GM08714 (cell line): ENCODE measurements around the gene DGKE.

ENCODE experiments used
- H3K4me3 ChIP-seq: fragments of 200-500 bp; sonication (Bioruptor generic); 2 replicates; pipeline ENCODE4 v1.5.1; 2014; ENCODE audit warnings: mild to moderate bottlenecking, low read length, inconsistent platforms
- ZNF274 ChIP-seq: IDR thresholded peaks from 2 replicates; pipeline ENCODE4 v1.6.1; 2012; ENCODE audit warnings: mild to moderate bottlenecking, low read depth, low read length

DGKE gene

DNA sequence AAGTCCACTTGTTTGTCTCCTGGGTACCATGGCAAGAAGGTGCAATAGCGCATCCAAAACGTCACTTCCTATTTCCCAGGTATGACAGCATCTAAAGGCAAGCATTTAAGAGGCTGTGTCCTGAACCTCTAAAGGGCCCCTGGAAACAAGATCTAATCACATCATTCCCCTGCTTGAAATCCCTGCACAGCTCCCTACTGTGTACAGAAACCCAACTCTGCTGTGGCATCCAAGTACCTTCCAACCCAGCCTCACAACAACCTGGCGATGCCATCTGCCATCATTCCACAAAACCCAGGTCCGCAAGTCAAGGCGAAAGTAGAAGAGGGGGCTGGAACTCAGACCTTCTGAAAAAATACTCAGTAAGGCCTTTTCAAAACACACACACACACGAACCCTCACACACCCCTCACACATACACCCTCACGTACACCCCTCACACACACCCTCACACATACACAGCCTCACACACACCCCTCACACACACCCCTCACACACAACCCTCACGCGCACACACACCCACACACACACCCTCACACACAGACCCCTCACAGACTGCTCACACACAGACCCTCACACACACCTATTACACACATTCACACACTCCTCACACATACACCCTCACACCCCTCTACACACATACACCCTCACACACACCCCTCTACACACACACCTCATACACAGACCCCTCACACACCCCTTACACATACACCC lies 24.7 kb upstream of the DGKE start:
- TF ChIP-seq ZNF274 = no peak

DNA sequence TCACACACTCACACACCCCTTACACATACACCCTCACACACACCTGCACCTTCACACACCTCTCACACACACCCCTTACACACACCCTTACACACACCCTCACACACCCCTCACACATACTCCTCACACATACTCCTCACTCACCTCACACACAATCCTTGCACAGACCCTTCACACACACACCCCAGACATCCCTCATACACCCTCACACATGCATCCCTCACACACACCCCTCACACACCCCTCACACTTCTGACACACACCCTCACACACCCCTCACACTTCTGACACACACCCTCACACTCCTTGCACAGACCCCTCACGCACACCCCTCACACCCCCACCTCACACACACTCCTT lies 24.2 kb upstream of the DGKE start:
- TF ChIP-seq ZNF274 = no peak
- H3K4me3 ChIP-seq = no peak overlapping the region

More for the DNA sequence above, 24.7 kb upstream of the DGKE start:
- no peak overlapping the region for H3K4me3 ChIP-seq

- no peak for TF ChIP-seq ZNF274
Measured at GRCh38 chr17:56810343-56810742, 23.6 kb upstream of the DGKE start.

GRCh38 chr17:56810891-56811775 lies 22.8 kb upstream of the DGKE start:
- H3K4me3 ChIP-seq = no peak overlapping the region
- TF ChIP-seq ZNF274 = no peak

More at GRCh38 chr17:56810343-56810742, 23.6 kb upstream of the DGKE start:
- no peak overlapping the region for H3K4me3 ChIP-seq

- TF ChIP-seq ZNF274 = no peak
- H3K4me3 ChIP-seq = no peak overlapping the region
Measured at GRCh38 chr17:56812901-56813388, 21.0 kb upstream of the DGKE start.

GRCh38 chr17:56815711-56816110 lies 18.2 kb upstream of the DGKE start:
- TF ChIP-seq ZNF274 = no peak
- no peak overlapping the region for H3K4me3 ChIP-seq

DNA sequence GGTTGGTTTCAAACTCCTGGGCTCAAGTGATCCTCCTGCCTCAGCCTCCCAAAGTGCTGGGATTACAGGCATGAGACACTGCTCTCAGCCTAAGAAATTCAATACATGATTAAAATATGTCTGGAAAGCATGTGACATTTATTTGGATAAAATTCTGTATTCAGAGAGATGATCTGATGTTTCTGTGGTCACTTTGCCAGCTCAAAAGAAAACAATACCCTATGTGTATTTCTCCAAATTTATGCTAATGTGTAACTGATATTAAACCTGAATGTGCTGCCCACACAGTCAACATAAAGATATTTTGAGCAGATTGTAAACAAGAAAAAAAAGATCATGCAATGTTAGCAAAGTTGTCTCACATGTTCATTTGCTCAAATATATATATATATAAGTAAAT lies 16.9 kb upstream of the DGKE start:
- no peak for TF ChIP-seq ZNF274

GRCh38 chr17:56819030-56819429 lies 14.9 kb upstream of the DGKE start:
- no peak for TF ChIP-seq ZNF274
- no peak overlapping the region for H3K4me3 ChIP-seq

More for the DNA sequence above, 16.9 kb upstream of the DGKE start:
- no peak overlapping the region for H3K4me3 ChIP-seq

- TF ChIP-seq ZNF274 = no peak
- no peak overlapping the region for H3K4me3 ChIP-seq
Measured at GRCh38 chr17:56819431-56820145, 14.4 kb upstream of the DGKE start.

- no peak for TF ChIP-seq ZNF274
- H3K4me3 ChIP-seq = no peak overlapping the region
Measured at GRCh38 chr17:56820207-56820606, 13.7 kb upstream of the DGKE start.

DNA sequence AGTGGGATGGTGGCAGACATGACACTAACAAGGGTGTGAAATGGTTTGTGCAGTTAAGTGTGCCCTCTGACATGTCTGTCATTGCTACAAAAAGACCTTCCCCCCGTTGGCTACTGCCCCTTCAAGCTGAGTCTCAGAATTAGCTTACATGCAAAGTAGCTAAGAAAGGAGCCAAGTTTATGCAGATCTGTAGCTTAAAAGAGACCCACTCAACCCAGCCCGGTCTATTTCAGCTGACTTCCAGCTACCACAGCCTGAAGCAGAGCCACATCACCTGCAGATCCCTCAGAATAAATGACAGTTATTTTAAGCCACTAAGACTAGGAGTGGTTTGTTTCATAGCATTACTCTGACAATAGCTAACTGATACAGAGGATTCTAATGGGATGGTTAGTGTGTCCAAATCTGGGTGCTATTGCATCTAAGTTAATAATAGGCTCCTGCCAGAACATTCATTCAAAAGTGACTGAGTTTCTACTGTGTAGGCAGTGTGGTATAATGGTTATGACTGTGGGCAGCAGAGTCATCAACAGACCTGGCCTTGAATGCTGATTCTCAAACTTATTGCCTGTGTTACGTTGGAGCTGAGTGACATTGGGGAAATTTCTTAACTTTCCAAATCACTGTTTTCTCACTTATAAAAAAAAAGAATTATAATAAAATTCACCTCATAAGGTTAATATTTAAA lies 12.0 kb upstream of the DGKE start:
- H3K4me3 ChIP-seq = no peak overlapping the region
- no peak for TF ChIP-seq ZNF274

DNA sequence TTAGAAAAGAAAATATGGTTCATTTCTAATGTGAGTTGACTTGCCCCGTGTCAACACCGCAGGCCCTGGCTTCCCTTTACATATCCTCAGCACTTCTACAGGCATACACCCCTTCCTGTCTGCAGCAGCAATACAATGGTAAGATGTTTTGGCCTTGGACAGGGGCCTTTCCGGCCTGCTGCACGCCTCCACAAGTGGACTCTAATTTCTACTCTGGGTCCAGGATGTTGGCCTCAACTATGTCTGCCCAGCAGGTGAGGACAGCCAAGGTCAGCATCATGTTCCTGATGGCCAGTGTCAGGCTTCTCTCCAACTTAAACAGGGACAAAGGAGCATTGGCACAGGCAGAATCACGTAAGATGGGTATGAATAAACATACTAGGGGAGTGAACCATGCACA lies 11.2 kb upstream of the DGKE start:
- no peak overlapping the region for H3K4me3 ChIP-seq
- no peak for TF ChIP-seq ZNF274

GRCh38 chr17:56823848-56824247 lies 10.1 kb upstream of the DGKE start:
- no peak overlapping the region for H3K4me3 ChIP-seq

DNA sequence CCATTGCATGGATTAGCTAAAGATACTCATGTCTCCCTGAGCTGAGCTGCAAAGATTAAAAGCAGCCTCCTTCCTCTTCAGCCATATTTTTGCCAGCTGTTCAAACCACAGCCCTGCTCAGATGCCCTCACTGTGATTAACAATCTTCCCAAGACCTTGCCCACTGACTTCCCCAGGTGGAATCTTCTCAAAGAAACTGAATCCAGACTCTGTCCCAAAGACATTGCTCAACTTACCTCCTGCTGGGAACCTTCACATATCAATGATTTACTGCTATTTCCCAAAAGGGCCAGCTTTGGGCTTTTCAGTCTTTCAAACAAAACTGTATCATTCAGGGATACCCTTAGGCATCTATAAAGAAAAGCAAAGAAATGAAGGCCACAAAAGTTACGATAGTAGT lies 9.4 kb upstream of the DGKE start:
- no peak overlapping the region for H3K4me3 ChIP-seq
- no peak for TF ChIP-seq ZNF274

More at GRCh38 chr17:56823848-56824247, 10.1 kb upstream of the DGKE start:
- no peak for TF ChIP-seq ZNF274
